ENCODE results near the gene NUP93.

- TF ChIP-seq CTCF (conservative IDR thresholded peaks at IDR 0.05; ENCODE audit: low read length): no peak
- TF ChIP-seq EZH2phosphoT487 (IDR thresholded peaks at IDR 0.05; ENCODE audit: borderline replicate concordance): no peak
Observed at GRCh38 chr16:56722200-56722842, 7.6 kb upstream of the NUP93 start.

Measured in Loucy (cell line).